Measurements from ENCODE around the gene OR10G2. TPM values are rescaled to one million over a fixed set of nuclear protein-coding genes. Genes with fewer than 3 reads are reported as not detected.

The OR10G2 gene, protein sequence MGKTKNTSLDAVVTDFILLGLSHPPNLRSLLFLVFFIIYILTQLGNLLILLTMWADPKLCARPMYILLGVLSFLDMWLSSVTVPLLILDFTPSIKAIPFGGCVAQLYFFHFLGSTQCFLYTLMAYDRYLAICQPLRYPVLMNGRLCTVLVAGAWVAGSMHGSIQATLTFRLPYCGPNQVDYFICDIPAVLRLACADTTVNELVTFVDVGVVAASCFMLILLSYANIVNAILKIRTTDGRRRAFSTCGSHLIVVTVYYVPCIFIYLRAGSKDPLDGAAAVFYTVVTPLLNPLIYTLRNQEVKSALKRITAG
- total RNA-seq (2014; rRNA removed; shearing (Covaris generic)) (not detected in 2 replicates), polyA plus RNA-seq (2016; fragmentation: Nextera tagmentation; extraction: Ambion mirVana) (not detected in 2 replicates)
- long read RNA-seq = 0 reads

- Histone ChIP-seq H3K36me3 (ENCODE audit: insufficient read depth) (no peaks in the 10 kb centered on the region), H2AFZ (peak within 1 kb of the TSS; percentile 19; the same call in 1 of the 2 replicates), H3K9me2 (ENCODE audit: insufficient read depth) (peaks cover 5% of the 10 kb centered on the region; the same call in 1 of the 2 replicates), H3K4me3 (no peak within 1 kb of the TSS), H3K4me2 (no peak within 1 kb of the TSS), H3F3A (replicated peaks; ENCODE audit: low read depth) (no peaks in the 10 kb centered on the region), H3K79me2 (replicated peaks; ENCODE audit: insufficient read depth) (no peaks in the 10 kb centered on the region), H4K20me1 (replicated peaks; ENCODE audit: insufficient read depth) (no peaks in the 10 kb centered on the region), H3K27me3 (ENCODE audit: insufficient read depth) (no peaks in the 10 kb centered on the region), H3K27ac (ENCODE audit: low read depth) (no peak within 1 kb of the TSS), H3K4me1 (ENCODE audit: insufficient read depth) (no peaks in the 10 kb centered on the region)
- no peaks in the 10 kb centered on the region for H3K9me3 Mint-ChIP-seq
- DNase-seq (ENCODE audit: low spot score) (no peak), ATAC-seq (no peak)
- H3K27me3 Mint-ChIP-seq (ENCODE audit: insufficient read depth, low read depth, poor library complexity) = no peaks in the 10 kb centered on the region
- H3K4me3 Mint-ChIP-seq = no peak within 1 kb of the TSS
- no peaks in the 10 kb centered on the region for H3K4me1 Mint-ChIP-seq
- no peaks in the 10 kb centered on the region for H3K36me3 Mint-ChIP-seq (ENCODE audit: low read depth)
- no peak for TF ChIP-seq EZH2 (IDR thresholded peaks at IDR 0.05; ENCODE audit: low read depth, unreplicated experiment)
- TF ChIP-seq REST (IDR thresholded peaks at IDR 0.05; ENCODE audit: unreplicated experiment) = no peak
- no peak for TF ChIP-seq CTCF (conservative IDR thresholded peaks at IDR 0.05; ENCODE audit: low read depth in 2 of 2)
- TF ChIP-seq JUNB (IDR thresholded peaks at IDR 0.05; ENCODE audit: unreplicated experiment) = no peak
- TF ChIP-seq ETS1 (IDR thresholded peaks at IDR 0.05) = no peak
- H3K27ac Mint-ChIP-seq = no peak within 1 kb of the TSS
Measured at GRCh38 chr14:21634840-21635239, at the start of gene OR10G2. TSS of gene OR10G2 (minus strand) at chr14:21634940. CDS start at chr14:21634842, 98 bp downstream.

- Histone ChIP-seq H3K4me3 (no peak overlapping the region), H4K20me1 (replicated peaks; ENCODE audit: insufficient read depth) (no peaks in the 10 kb centered on the region), H3K4me2 (no peak overlapping the region), H3K4me1 (ENCODE audit: insufficient read depth) (no peaks in the 10 kb centered on the region), H3F3A (replicated peaks; ENCODE audit: low read depth) (no peaks in the 10 kb centered on the region), H2AFZ (no peak overlapping the region), H3K27me3 (ENCODE audit: insufficient read depth) (no peaks in the 10 kb centered on the region), H3K79me2 (replicated peaks; ENCODE audit: insufficient read depth) (no peaks in the 10 kb centered on the region), H3K27ac (ENCODE audit: low read depth) (no peak overlapping the region), H3K36me3 (ENCODE audit: insufficient read depth) (no peaks in the 10 kb centered on the region), H3K9me2 (ENCODE audit: insufficient read depth) (peaks cover 5% of the 10 kb centered on the region; the same call in 1 of the 2 replicates)
- no peak for ATAC-seq
- no peak for DNase-seq (ENCODE audit: low spot score)
- Mint-ChIP-seq H3K9me3 (no peaks in the 10 kb centered on the region), H3K27ac (no peak overlapping the region), H3K36me3 (ENCODE audit: low read depth) (no peaks in the 10 kb centered on the region), H3K4me3 (no peak overlapping the region), H3K4me1 (no peaks in the 10 kb centered on the region), H3K27me3 (ENCODE audit: insufficient read depth, low read depth, poor library complexity) (no peaks in the 10 kb centered on the region)
- no peak for TF ChIP-seq POLR2AphosphoS5 (IDR thresholded peaks at IDR 0.05; ENCODE audit: low read depth)
- no peak for TF ChIP-seq ETS1 (IDR thresholded peaks at IDR 0.05)
- no peak for TF ChIP-seq ZNF331 (CRISPR knock-in tag; IDR thresholded peaks at IDR 0.05; ENCODE audit: low read depth)
- TF ChIP-seq STAT1 (IDR thresholded peaks at IDR 0.05; ENCODE audit: unreplicated experiment) = no peak
- TF ChIP-seq CTCF (conservative IDR thresholded peaks at IDR 0.05; ENCODE audit: low read depth in 2 of 2) = no peak
Measured at GRCh38 chr14:21680072-21680471, 45.3 kb upstream of the OR10G2 start.

Measured in GM23338 (cell line).